SKM-1 treated with dmso at 0.1 percent for 144 hours (cell line): ENCODE results near the gene MYMK.

ENCODE experiments used
- DNase-seq: peaks from one replicate; lab custom pipeline; 2025; ENCODE audit not compliant: unreplicated experiment; lab: John Stamatoyannopoulos, UW

MYMK gene

GRCh38 chr9:133505901-133506652, 18.7 kb downstream of the MYMK start:
- no peak for DNase-seq

- DNase-seq, result no peak
Observed at GRCh38 chr9:133505186-133505830, 19.5 kb downstream of the MYMK start.

GRCh38 chr9:133502112-133502511, 22.6 kb downstream of the MYMK start:
- no peak for DNase-seq

GRCh38 chr9:133499892-133500270, 24.9 kb downstream of the MYMK start:
- DNase-seq, result no peak

GRCh38 chr9:133499132-133499891, 25.4 kb downstream of the MYMK start:
- DNase-seq, result no peak

GRCh38 chr9:133496861-133497842, 27.6 kb downstream of the MYMK start:
- no peak for DNase-seq

GRCh38 chr9:133495327-133496293, 29.1 kb downstream of the MYMK start:
- DNase-seq, result no peak

- no peak for DNase-seq
Observed at GRCh38 chr9:133494636-133495326, 30.0 kb downstream of the MYMK start.

- no peak for DNase-seq
Observed at GRCh38 chr9:133493845-133494540, 30.8 kb downstream of the MYMK start.

GRCh38 chr9:133493428-133493827, 31.3 kb downstream of the MYMK start:
- DNase-seq, result no peak

- DNase-seq, result no peak
Observed at GRCh38 chr9:133492061-133493021, 32.4 kb downstream of the MYMK start.

GRCh38 chr9:133491656-133491925, 33.2 kb downstream of the MYMK start:
- no peak for DNase-seq

- no peak for DNase-seq
Observed at GRCh38 chr9:133490865-133491655, 33.7 kb downstream of the MYMK start.

- no peak for DNase-seq
Observed at GRCh38 chr9:133490201-133490681, 34.5 kb downstream of the MYMK start.

GRCh38 chr9:133489253-133490190, 35.2 kb downstream of the MYMK start:
- DNase-seq, result no peak
